A549 treated with Mapracorat at 1 μM for 4 hours (cell line): ENCODE results near the gene ABCB7. TPM values are rescaled to one million over a fixed set of nuclear protein-coding genes. Genes with fewer than 3 reads are reported as not detected.

ENCODE experiments used
- total RNA-seq: library from RNA; stranded (reverse); fragments of 200-300 nt; extraction: Qiagen RNA extraction; gene quantifications from 5 replicates; pipeline ENCODE4 v1.2.3, GENCODE V29; 2022

Gene ABCB7
- total RNA-seq, result 14.5 to 16.8 TPM (median 16.5 TPM) in 5 replicates

GRCh38 chrX:75155827-75156525, at the start of gene ABCB7:
ABCB7 (minus strand) TSS chrX:75156283; CDS start chrX:75156272, 11 bp downstream.

Other genes starting within 250 kb of the ABCB7 start
- gene NEXMIF, start 230.8 kb downstream of the ABCB7 start, total RNA-seq, result 0.12 TPM in 1 of 5 replicates, not detected in the others
- gene UPRT, start 117.8 kb upstream of the ABCB7 start, total RNA-seq, result 6.6 to 10.0 TPM (median 9.2 TPM) in 5 replicates